Islet precursor cell (in vitro differentiated cells): ENCODE data around the gene TFAP2E.
"Not testable (repeated sequence)": the region's sequence is repeated elsewhere in the genome, so short reads cannot be mapped to it uniquely, and the experiment has no call there.

Source experiments
- DNase-seq: peaks from one replicate; pipeline ENCODE4 v3.0.0-alpha.2; 2018

Gene TFAP2E

GRCh38 chr1:35574655-35575415, 1.7 kb downstream of the TFAP2E start:
- peak; percentile 92 for DNase-seq

DNA sequence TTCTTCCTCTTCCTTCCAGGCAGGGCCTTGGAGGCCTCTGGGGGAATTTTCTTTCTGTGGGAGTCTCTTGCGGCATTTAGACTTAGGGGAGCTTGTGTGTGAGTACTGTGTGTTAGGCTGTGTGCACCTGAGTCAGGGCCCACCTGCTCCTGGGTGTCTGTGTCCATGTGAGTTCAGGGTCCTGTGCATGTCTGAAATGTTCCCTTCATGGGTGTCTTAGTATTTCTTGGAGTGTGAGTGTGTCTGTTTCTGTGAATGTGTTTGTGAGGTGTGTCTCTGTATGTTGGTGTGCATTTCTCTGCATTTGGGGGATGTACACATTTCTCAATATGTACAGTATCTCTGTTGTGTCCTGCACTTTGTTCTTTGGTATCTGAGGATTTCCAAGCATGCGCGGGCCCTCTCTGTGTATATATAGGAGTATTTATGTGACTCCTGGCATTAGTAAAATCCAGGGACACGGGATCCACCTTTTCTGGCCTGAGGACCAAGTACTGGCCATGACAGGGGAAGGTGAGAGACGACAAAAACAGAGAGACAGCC, 2.4 kb downstream of the TFAP2E start:
- peak; percentile 49 for DNase-seq

- peak; percentile 78 for DNase-seq
These were observed 3.1 kb downstream of the TFAP2E start for GRCh38 chr1:35576061-35576765.

DNA sequence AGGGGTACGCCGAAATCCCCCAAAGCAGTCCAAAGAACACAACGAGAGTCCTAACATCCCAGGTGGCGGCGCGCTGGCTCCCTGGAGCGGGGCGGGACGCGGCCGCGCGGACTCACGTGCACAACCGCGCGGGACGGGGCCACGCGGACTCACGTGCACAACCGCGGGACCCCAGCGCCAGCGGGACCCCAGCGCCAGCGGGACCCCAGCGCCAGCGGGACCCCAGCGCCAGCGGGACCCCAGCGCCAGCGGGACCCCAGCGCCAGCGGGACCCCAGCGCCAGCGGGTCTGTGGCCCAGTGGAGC, 3.6 kb downstream of the TFAP2E start:
- not testable (repeated sequence) for DNase-seq

GRCh38 chr1:35577071-35577998, 4.2 kb downstream of the TFAP2E start:
- DNase-seq: peak; percentile 76

GRCh38 chr1:35580949-35581388, 7.9 kb downstream of the TFAP2E start:
- no peak for DNase-seq

DNA sequence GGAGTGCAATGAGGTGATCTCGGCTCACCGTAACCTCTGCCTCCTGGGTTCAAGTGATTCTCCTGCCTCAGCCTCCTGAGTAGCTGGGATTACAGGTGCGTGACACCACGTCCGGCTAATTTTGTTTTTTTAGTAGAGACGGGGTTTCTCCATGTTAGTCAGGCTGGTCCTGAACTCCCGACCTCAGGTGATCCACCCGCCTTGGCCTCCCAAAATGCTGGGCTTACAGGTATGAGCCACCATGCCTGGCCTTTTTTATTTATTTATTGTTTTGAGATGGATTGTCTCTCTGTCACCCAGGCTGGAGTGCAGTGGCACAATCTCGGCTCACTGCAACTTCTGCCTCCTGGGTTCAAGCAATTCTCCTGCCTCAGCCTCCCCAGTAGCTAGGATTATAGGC, 8.5 kb downstream of the TFAP2E start:
- not testable (repeated sequence) for DNase-seq

- no peak for DNase-seq
These were observed 12.2 kb downstream of the TFAP2E start for GRCh38 chr1:35585281-35585680.

DNA sequence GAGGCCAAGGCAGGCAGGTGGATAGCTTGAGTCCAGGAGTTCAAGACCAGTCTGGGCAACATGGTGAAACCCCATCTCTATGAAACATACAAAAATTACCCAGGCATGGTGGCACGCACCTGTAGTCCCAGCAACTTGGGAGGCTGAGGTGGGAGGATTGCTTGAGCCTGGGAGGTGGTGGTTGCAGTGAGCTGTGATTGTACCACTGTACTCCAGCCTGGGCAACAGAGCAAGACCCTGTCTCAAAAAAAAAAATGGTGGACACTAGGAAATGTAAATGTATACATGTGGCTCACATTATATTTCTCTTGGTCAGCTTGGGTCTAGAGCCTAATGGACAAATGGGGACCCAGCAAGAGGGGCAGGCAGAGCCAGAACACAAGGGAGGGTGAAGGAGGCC, 12.7 kb downstream of the TFAP2E start:
- DNase-seq: not testable (repeated sequence)

DNA sequence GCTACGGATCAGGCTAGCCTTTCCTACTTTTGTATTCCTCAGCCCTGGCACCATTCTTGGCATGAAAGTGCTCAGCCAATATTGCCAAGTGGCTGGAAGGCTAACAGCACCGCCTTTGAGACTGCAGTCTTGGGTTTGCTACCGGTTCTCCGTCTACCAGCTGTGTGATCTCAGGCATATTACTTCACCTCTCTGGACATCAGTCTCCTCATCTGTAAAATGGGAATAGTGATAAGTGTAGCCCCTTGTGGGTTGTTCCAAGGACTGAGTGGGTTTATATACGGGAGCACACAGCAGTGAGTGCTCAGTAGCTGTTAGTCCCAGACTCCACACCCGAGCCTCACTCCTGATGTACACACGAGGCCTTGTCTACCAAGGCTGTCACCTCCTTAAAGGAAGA, 13.7 kb downstream of the TFAP2E start:
- DNase-seq: no peak

DNA sequence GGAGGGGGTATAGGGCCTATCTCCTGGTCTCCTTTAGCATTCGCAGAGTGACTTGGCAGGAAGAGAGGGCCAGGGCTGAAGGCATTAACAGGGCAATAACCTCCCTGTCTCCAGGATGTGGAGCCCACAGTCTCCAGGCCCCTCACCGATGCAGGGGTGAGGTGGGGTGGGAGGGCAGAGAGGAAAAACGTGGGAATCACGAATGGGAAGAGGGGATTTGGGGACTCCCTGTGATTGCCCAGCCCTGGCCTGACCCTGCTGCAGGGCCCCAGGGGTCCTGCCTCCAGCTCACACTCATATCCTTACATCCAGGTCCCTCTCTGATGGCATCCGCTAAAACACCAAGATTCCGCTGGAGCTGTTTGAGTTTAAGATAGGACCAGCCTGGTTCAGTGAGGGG, 14.6 kb downstream of the TFAP2E start:
- DNase-seq: no peak

- no peak for DNase-seq
These were observed 15.2 kb downstream of the TFAP2E start for GRCh38 chr1:35588197-35588910.

DNA sequence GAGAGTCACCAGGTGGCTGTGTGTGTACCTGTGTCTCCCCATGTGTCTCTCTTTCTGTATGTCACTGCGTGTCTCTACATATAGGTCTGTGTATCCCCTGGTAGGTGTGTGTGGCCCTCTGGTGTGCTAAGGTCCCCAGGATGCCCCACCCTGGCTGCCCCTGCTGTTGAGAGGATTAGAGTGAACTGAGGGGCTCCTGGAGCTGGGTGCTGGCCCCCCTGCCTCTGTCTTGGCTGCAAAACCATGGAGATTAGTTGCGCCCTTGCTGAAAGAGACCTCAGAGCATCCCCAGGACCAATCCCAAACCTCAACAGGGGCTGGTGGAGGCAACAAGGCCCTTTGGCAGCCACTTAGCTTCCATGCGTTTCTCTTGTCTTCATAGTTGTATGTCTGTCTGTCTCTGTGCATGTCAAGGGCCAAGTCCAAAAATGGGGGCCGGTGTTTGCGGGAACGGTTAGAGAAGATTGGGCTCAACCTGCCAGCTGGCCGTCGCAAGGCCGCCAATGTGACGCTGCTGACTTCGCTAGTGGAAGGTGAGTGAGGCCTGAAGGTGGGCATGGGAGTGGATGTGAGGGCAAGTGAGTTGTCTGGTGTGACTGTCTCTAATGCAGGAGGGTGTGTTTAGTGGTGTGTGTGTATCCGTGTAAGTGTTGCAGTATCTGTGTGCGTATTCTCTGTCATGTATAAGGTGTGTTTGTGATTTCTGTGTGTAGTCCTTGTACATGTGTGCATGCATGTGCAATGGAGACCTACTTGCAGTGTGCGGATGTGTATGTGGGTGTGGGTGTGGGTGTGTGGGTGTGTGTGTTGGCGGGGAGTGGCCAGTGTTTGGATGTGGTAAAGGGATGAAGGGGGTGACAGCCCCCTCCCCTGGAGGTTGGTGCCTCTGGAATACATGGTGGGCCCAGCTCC, 16.7 kb downstream of the TFAP2E start:
- DNase-seq: no peak

DNA sequence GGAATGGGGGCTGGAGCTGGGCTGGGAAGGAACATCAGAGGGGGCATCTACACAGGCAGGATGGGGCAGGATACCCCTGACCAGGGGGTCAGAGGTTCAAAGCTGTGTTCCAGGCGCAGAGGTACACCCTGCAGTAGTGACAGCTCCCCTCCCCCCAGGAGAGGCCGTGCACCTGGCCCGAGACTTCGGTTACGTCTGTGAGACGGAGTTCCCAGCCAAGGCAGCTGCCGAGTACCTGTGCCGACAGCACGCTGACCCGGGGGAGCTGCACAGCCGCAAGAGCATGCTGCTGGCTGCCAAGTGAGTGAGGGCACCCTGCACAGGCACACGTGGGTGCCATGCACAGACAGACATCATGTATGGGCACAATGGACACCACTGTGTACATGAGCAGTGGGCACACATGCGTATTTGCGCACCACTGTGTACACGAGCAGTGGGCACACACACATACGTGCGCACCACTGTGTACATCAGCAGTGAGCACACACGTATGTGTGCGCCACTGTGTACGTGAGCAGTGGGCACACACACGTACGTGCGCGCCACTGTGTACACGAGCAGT, 17.4 kb downstream of the TFAP2E start:
- DNase-seq: no peak

DNA sequence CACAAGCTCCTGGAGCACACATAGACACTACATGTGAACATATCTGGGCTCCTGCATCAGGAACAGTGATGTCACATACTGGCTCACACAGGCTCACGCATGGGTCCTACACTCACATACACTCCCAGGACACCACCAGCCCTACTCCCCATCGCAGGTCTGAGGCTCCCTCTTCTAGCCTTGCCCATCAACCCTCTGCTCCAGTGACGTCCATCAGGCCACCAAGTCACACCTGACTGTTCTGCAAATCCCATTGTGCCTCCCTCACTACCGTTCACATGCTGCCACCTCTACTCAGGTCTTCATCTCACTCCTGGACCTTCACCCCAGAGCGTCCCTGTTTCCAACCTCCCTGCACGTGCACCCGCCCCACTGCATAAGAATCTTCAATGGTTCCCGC, 18.1 kb downstream of the TFAP2E start:
- no peak for DNase-seq

GRCh38 chr1:35592991-35593769, 20.1 kb downstream of the TFAP2E start:
- peak; percentile 63 for DNase-seq

DNA sequence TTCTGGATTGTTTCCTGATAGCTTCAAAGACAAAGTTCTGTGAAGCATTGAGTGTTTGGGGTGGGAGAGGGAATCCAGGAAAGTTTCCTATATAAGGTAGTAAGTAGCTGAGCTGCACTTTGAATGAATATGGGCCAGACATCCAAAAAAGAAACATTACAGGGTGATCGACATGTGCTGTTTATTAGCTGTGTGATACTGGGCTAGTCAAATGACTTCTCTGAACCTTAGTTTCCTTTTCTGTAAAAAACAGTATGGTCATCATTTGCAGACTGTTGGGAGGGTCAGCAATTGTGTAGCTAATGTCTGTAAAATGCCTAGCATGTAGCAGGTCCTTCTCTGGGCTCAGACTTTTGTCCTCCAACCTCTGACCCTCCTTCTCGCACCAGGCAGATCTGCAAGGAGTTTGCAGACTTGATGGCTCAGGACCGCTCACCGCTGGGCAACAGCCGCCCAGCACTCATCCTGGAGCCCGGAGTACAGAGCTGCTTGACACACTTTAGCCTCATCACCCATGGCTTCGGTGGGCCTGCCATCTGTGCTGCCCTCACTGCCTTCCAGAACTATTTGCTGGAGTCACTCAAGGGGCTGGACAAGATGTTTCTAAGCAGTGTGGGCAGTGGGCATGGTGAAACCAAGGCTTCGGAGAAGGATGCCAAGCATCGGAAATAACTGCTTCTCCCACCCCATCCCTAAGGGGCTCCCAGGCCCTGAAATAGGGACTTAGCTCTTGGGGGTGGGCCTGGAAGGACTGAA, 21.1 kb downstream of the TFAP2E start:
- DNase-seq: no peak

DNA sequence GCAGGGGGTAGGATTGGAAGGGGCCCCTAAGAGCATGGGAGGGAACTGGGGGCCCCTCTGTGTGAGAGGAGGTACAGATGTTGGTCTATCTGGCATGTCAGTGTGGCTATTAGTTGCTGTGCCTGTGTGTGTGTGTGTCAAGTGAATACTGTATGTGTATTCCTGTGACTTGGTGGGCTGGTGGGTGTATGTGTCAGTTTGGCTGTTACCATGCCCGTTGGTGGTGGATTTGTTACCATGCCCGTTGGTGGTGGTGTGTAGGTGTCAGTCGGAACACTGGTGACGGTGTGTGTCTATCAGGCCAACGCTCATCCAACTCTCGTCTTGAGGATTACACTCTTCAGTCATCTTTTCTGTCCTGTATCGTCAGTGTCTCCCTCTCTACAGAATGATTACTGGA, 22.6 kb downstream of the TFAP2E start:
- DNase-seq: no peak

- DNase-seq: peak; percentile 67
These were observed 24.8 kb downstream of the TFAP2E start for GRCh38 chr1:35597870-35598269.
